HCT116 (cell line): Measurements from ENCODE around the gene WDR45B. TPM values are rescaled to one million over a fixed set of nuclear protein-coding genes. Genes with fewer than 3 reads are reported as not detected.

Experiments
- microRNA-seq: library from miRNA; unstranded; fragments of <30 nt; microRNA quantifications from one replicate; pipeline ENCODE4, GENCODE V29; 2016; ENCODE audit warnings: borderline number of aligned reads
- total RNA-seq: library from RNA; stranded (reverse); gene quantifications from one replicate; pipeline ENCODE4 v1.2.1, GENCODE V29; 2021; ENCODE audit not compliant: unreplicated experiment

The WDR45B gene
- total RNA-seq, 1 experiment from 2014 or later = 117 TPM

Small RNA genes lying within 50 kb of the gene (microRNA-seq; reads per million reads assigned to microRNA genes)
- gene MIR4525 = 1.6 reads per million

Other genes with a start within 250 kb of the WDR45B start
- 45.2 TPM for gene HEXD, start 230.1 kb downstream of the WDR45B start, total RNA-seq
- 53.6 TPM for gene OGFOD3, start 229.9 kb downstream of the WDR45B start, total RNA-seq
- 95.4 TPM for gene CYBC1, start 197.7 kb downstream of the WDR45B start, total RNA-seq
- gene NARF, start 189.7 kb downstream of the WDR45B start, total RNA-seq = 91.8 TPM
- gene FOXK2, start 128.7 kb downstream of the WDR45B start, total RNA-seq = 122 TPM
- 22.1 TPM for gene RAB40B, start 50.3 kb upstream of the WDR45B start, total RNA-seq
- 35.2 TPM for gene FN3KRP, start 68.3 kb upstream of the WDR45B start, total RNA-seq
- gene FN3K, start 87.2 kb upstream of the WDR45B start, total RNA-seq = 9.9 TPM
- 152 TPM for gene TBCD, start 103.6 kb upstream of the WDR45B start, total RNA-seq
- gene ZNF750, start 191.6 kb upstream of the WDR45B start, total RNA-seq = not detected